Measurements from ENCODE around the gene NEK9. TPM values are rescaled to one million over a fixed set of nuclear protein-coding genes. Genes with fewer than 3 reads are reported as not detected.

Gene NEK9
- total and polyA plus RNA-seq, 2 donors (not counting 1 experiment from before 2014, with no cell fraction given): 35.1 to 110 TPM

- peaks cover 7 to 36% of the 10 kb centered on the region in 2 experiments for H3K36me3 ChIP-seq (replicated peaks in 1 of 2; ENCODE audit: control extremely low read depth in 1 of 2, control insufficient read depth in 1 of 2, extremely low read depth in 1 of 2, insufficient read depth in 2 of 2, low read length in 1 of 2)
- H3K9me3 ChIP-seq (ENCODE audit: control extremely low read depth in 1 of 3, control insufficient read depth in 2 of 3, insufficient read depth in 1 of 3, low read length in 2 of 3): no peaks in the 10 kb centered on the region
- H2AFZ ChIP-seq (ENCODE audit: insufficient read depth, low read depth, low read length, poor library complexity, severe bottlenecking): no peak overlapping the region
- no peak overlapping the region for H3K27ac ChIP-seq (ENCODE audit: low read length in 2 of 2)
- H3K4me1 Mint-ChIP-seq: no peaks in the 10 kb centered on the region
- no CpG with 5 or more reads among the region's 2 CpGs for WGBS (ENCODE audit: insufficient coverage)
- H4K20me1 ChIP-seq (ENCODE audit: control insufficient read depth, insufficient read depth, low read length, poor library complexity, severe bottlenecking): no peaks in the 10 kb centered on the region
- H3K4me2 ChIP-seq (replicated peaks; ENCODE audit: low read depth, low read length, poor library complexity, severe bottlenecking): no peak overlapping the region
- no peak for ATAC-seq (ENCODE audit: low read depth)
- no peaks in the 10 kb centered on the region for H3K27me3 Mint-ChIP-seq
- H3K27ac Mint-ChIP-seq: no peak overlapping the region
- DNase-seq: no peak
- no peaks in the 10 kb centered on the region for H3K9me3 Mint-ChIP-seq (ENCODE audit: insufficient read depth)
- no peak overlapping the region for H3K9ac ChIP-seq (ENCODE audit: low read length)
- no peaks in the 10 kb centered on the region for H3K79me2 ChIP-seq (ENCODE audit: control insufficient read depth, insufficient read depth, low read length)
- CTCF ChIA-PET: no interaction called here
- H3K4me1 ChIP-seq (ENCODE audit: control insufficient read depth in 2 of 2, insufficient read depth in 2 of 2, low read length in 2 of 2): no peaks in the 10 kb centered on the region
- H3K4me3 ChIP-seq (ENCODE audit: control extremely low read depth in 1 of 5, extremely low read depth in 1 of 5, insufficient read depth in 1 of 5, low read depth in 2 of 5, low read length in 4 of 5): no peak overlapping the region
- intact Hi-C loops (cut with micrococcal nuclease): no loop called here
- H3K27me3 ChIP-seq (replicated peaks in 1 of 4; ENCODE audit: control extremely low read depth in 1 of 4, control insufficient read depth in 3 of 4, insufficient read depth in 4 of 4, low read length in 3 of 4): no peaks in the 10 kb centered on the region
- no peak for TF ChIP-seq CTCF (IDR thresholded peaks at IDR 0.05)
- no peak for TF ChIP-seq EZH2 (IDR thresholded peaks at IDR 0.05; ENCODE audit: borderline replicate concordance, insufficient read depth, low read depth, low read length, poor library complexity, severe bottlenecking)
- POLR2A ChIA-PET: no interaction called here
- no peak overlapping the region for H3K4me3 Mint-ChIP-seq
Measured at GRCh38 chr14:75032939-75033338, 93.9 kb downstream of the NEK9 start.

DNA sequence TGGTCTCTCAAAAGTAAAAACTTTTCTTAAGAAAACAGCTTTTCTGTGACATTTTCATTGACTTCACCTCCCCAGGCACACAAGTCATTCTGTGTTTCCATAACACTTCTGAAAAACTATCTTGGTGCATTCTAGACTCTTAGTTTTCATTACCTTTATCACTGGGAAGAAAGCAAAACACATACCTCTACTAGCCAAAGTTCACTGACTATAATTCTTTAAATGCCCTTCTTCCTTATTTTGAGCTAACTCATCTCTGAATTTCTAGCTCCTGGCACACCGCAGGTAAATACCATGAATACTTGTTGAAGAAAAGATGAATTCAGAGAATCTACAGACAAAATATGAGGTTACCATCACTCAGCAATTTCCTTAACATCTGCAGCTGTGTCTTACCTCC is 96.7 kb downstream of the NEK9 start:
- Histone ChIP-seq H3K9me3 (ENCODE audit: control extremely low read depth in 1 of 3, control insufficient read depth in 2 of 3, insufficient read depth in 1 of 3, low read length in 2 of 3) (no peaks in the 10 kb centered on the region), H2AFZ (ENCODE audit: insufficient read depth, low read depth, low read length, poor library complexity, severe bottlenecking) (no peak overlapping the region), H3K4me3 (ENCODE audit: control extremely low read depth in 1 of 5, extremely low read depth in 1 of 5, insufficient read depth in 1 of 5, low read depth in 2 of 5, low read length in 4 of 5) (no peak overlapping the region), H3K9ac (ENCODE audit: low read length) (no peak overlapping the region), H3K79me2 (ENCODE audit: control insufficient read depth, insufficient read depth, low read length) (no peaks in the 10 kb centered on the region), H3K27ac (ENCODE audit: low read length in 2 of 2) (no peak overlapping the region), H3K4me1 (ENCODE audit: control insufficient read depth in 2 of 2, insufficient read depth in 2 of 2, low read length in 2 of 2) (no peaks in the 10 kb centered on the region), H4K20me1 (ENCODE audit: control insufficient read depth, insufficient read depth, low read length, poor library complexity, severe bottlenecking) (no peaks in the 10 kb centered on the region), H3K4me2 (replicated peaks; ENCODE audit: low read depth, low read length, poor library complexity, severe bottlenecking) (no peak overlapping the region), H3K27me3 (replicated peaks in 1 of 4; ENCODE audit: control extremely low read depth in 1 of 4, control insufficient read depth in 3 of 4, insufficient read depth in 4 of 4, low read length in 3 of 4) (no peaks in the 10 kb centered on the region), H3K36me3 (replicated peaks in 1 of 2; ENCODE audit: control extremely low read depth in 1 of 2, control insufficient read depth in 1 of 2, extremely low read depth in 1 of 2, insufficient read depth in 2 of 2, low read length in 1 of 2) (peaks cover 9 to 29% of the 10 kb centered on the region in 2 experiments)
- TF ChIP-seq CTCF (IDR thresholded peaks at IDR 0.05): no peak
- TF ChIP-seq EZH2 (IDR thresholded peaks at IDR 0.05; ENCODE audit: borderline replicate concordance, insufficient read depth, low read depth, low read length, poor library complexity, severe bottlenecking): no peak
- intact Hi-C loops (cut with micrococcal nuclease): no loop called here
- WGBS (ENCODE audit: insufficient coverage): no CpG with 5 or more reads among the region's 1 CpG
- ChIA-PET CTCF (no interaction called here), POLR2A (no interaction called here)
- no peak overlapping the region for H3K4me3 Mint-ChIP-seq
- no peak overlapping the region for H3K27ac Mint-ChIP-seq
- H3K27me3 Mint-ChIP-seq: no peaks in the 10 kb centered on the region
- ATAC-seq (ENCODE audit: low read depth): no peak
- DNase-seq: no peak
- no peaks in the 10 kb centered on the region for H3K4me1 Mint-ChIP-seq
- no peaks in the 10 kb centered on the region for H3K9me3 Mint-ChIP-seq (ENCODE audit: insufficient read depth)

Small RNAs within 50 kb of the gene (small RNA-seq; reads per million reads assigned to genes)
- gene HIF1AP1 (ENCODE audit: insufficient read length, low read depth, low replicate concordance): not detected

Other genes with a start within 250 kb of the NEK9 start
- gene DLST, start 245.1 kb downstream of the NEK9 start, total RNA-seq: 89.5 and 100 TPM in 2 replicates
- gene DLST, start 245.1 kb downstream of the NEK9 start, polyA plus RNA-seq: 73.1 and 104 TPM in 2 replicates
- gene RPS6KL1, start 203.8 kb downstream of the NEK9 start, total RNA-seq: 3.4 TPM in 2 replicates
- gene RPS6KL1, start 203.8 kb downstream of the NEK9 start, polyA plus RNA-seq: 0.52 and 4.4 TPM in 2 replicates
- gene PGF, start 171.5 kb downstream of the NEK9 start, total RNA-seq: 0.44 and 0.47 TPM in 2 replicates
- gene PGF, start 171.5 kb downstream of the NEK9 start, polyA plus RNA-seq: 0.07 TPM in 1 of 2 replicates, not detected in the other
- 25.5 and 31.1 TPM in 2 replicates for gene EIF2B2, start 124.1 kb downstream of the NEK9 start, total RNA-seq
- 14.1 and 27.6 TPM in 2 replicates for gene EIF2B2, start 124.1 kb downstream of the NEK9 start, polyA plus RNA-seq
- gene MLH3, start 75.6 kb downstream of the NEK9 start, total RNA-seq: 19.9 and 28.2 TPM in 2 replicates
- 4.2 and 6.7 TPM in 2 replicates for gene MLH3, start 75.6 kb downstream of the NEK9 start, polyA plus RNA-seq
- 34.1 and 46.7 TPM in 2 replicates for gene ACYP1, start 63.0 kb downstream of the NEK9 start, total RNA-seq
- 38.3 and 41.4 TPM in 2 replicates for gene ACYP1, start 63.0 kb downstream of the NEK9 start, polyA plus RNA-seq
- gene ZC2HC1C, start 57.4 kb downstream of the NEK9 start, total RNA-seq: 0.46 and 0.59 TPM in 2 replicates
- 0.21 TPM in 1 of 2 replicates, not detected in the other for gene ZC2HC1C, start 57.4 kb downstream of the NEK9 start, polyA plus RNA-seq
- 111 and 119 TPM in 2 replicates for gene TMED10, start 49.6 kb upstream of the NEK9 start, total RNA-seq
- gene TMED10, start 49.6 kb upstream of the NEK9 start, polyA plus RNA-seq: 72.0 and 76.4 TPM in 2 replicates
- 103 and 104 TPM in 2 replicates for gene FOS, start 151.8 kb upstream of the NEK9 start, total RNA-seq
- 3,255 and 4,077 TPM in 2 replicates for gene FOS, start 151.8 kb upstream of the NEK9 start, polyA plus RNA-seq

Measured in B cell (primary cell).